HepG2 (cell line): ENCODE results near the gene BUB1. TPM values are rescaled to one million over a fixed set of nuclear protein-coding genes. Genes with fewer than 3 reads are reported as not detected.

Experiments used
- ATAC-seq: fragments of 200-7000 bp; cut with Tn5 transposase; 3 replicates; pipeline ENCODE4 v1.9.1; 2020; ENCODE audit warnings: mild to moderate bottlenecking, moderate library complexity
- BruUV-seq: library from RNA; stranded (reverse); fragments of 400-500 nt; replicated peaks from 2 replicates; lab custom pipeline; 2021; lab: Mats Ljungman, UMichigan
- CTCF ChIA-PET: fragments of 300-600 bp; formaldehyde crosslinking; extraction: SDS; loops from one replicate; lab custom pipeline; 2021; ENCODE audit warnings: low total read pairs, inconsistent platforms, low intra/inter-chr PET ratio; lab: Yijun Ruan, JAX
- POLR2A ChIA-PET: fragments of 350-600 bp; sonication (Branson Sonifier 250); formaldehyde crosslinking; loops from one replicate; lab custom pipeline; 2020; ENCODE audit warnings: antibody characterized with exemption, inconsistent platforms; lab: Yijun Ruan, JAX
- DNase-seq: peaks from one replicate; pipeline ENCODE4 v3.0.0-alpha.2; 2015; ENCODE audit warnings: low spot score
- FAIRE-seq: peaks from 3 replicates; lab custom pipeline; 2011; peaks lifted over from hg19 to GRCh38; lab: Jason Lieb, UNC
- H2AFZ ChIP-seq: one replicate; pipeline ENCODE4 v1.6.1; 2011; ENCODE audit warnings: low read length, inconsistent platforms
- H3K27ac ChIP-seq: fragments of 300-600 bp; 3 replicates; pipeline ENCODE4 v1.8.0; 2011; ENCODE audit warnings: mixed run types, mild to moderate bottlenecking, mixed read lengths, low read length, inconsistent platforms; ENCODE audit not compliant: insufficient read depth; ENCODE audit errors: extremely low read length
- H3K27me3 ChIP-seq, 2 experiments: fragments of 200-600 bp in 1 of 2; 2 replicates in 1 of 2; 3 replicates in 1 of 2; pipeline versions ENCODE4 v1.6.0 to v1.8.0; 2011; ENCODE audit warnings: low read length in 2 of 2, mild to moderate bottlenecking in 2 of 2, moderate library complexity in 2 of 2, inconsistent platforms in 1 of 2; ENCODE audit not compliant: insufficient read depth in 2 of 2, control insufficient read depth in 1 of 2
- H3K36me3 ChIP-seq, 2 experiments: fragments of 200-600 bp in 1 of 2; replicated peaks in 1 of 2; 2 replicates in 1 of 2; 3 replicates in 1 of 2; pipeline versions ENCODE4 v1.5.1 to v1.8.0; 2011; ENCODE audit warnings: low read length in 2 of 2, inconsistent platforms in 1 of 2; ENCODE audit not compliant: insufficient read depth in 2 of 2, control insufficient read depth in 1 of 2
- H3K4me1 ChIP-seq: 2 replicates; pipeline ENCODE4 v1.5.1; 2012; ENCODE audit warnings: low read length, inconsistent platforms; ENCODE audit not compliant: insufficient read depth
- H3K4me2 ChIP-seq: 2 replicates; pipeline ENCODE4 v1.6.0; 2011; ENCODE audit warnings: low read depth, low read length, inconsistent platforms
- H3K4me3 ChIP-seq, 3 experiments: fragments of 200-600 bp in 1 of 3; sonication (generic), shearing (Covaris generic) in 1 of 3; replicated peaks in 1 of 3; 2 replicates each; pipeline ENCODE4 v1.5.1; 2011 to 2016; ENCODE audit warnings: low read length in 3 of 3, inconsistent platforms in 2 of 3, low read depth in 2 of 3, mild to moderate bottlenecking in 2 of 3, control low read depth in 1 of 3, mixed read lengths in 1 of 3; ENCODE audit not compliant: insufficient read depth in 1 of 3
- H3K79me2 ChIP-seq: one replicate; pipeline ENCODE4 v1.6.1; 2011; ENCODE audit warnings: low read length, inconsistent platforms; ENCODE audit not compliant: insufficient read depth
- H3K9ac ChIP-seq: 2 replicates; pipeline ENCODE4 v1.6.0; 2011; ENCODE audit warnings: mild to moderate bottlenecking, low read depth, low read length, inconsistent platforms; ENCODE audit not compliant: insufficient read depth
- H3K9me3 ChIP-seq: 2 replicates; pipeline ENCODE4 v1.5.1; 2012; ENCODE audit warnings: mild to moderate bottlenecking, low read length
- H4K20me1 ChIP-seq: 2 replicates; pipeline ENCODE4 v1.6.0; 2011; ENCODE audit warnings: inconsistent platforms, mild to moderate bottlenecking, low read length, moderate library complexity; ENCODE audit not compliant: insufficient read depth
- HES4 ChIP-seq: sonication (generic); formaldehyde crosslinking; IDR thresholded peaks from 2 replicates; pipeline ENCODE4 v1.9.0; 2021; ENCODE audit warnings: mild to moderate bottlenecking, missing genetic modification reagents, borderline replicate concordance
- SRY ChIP-seq: sonication (generic); formaldehyde crosslinking; IDR thresholded peaks from 2 replicates; pipeline ENCODE4 v1.8.0; 2022; ENCODE audit warnings: mild to moderate bottlenecking, missing genetic modification reagents
- TRIM24 ChIP-seq: sonication (generic); formaldehyde crosslinking; IDR thresholded peaks from 2 replicates; pipeline ENCODE4 v1.8.0; 2022; ENCODE audit warnings: mild to moderate bottlenecking, missing genetic modification reagents
- YEATS2 ChIP-seq: sonication (generic); formaldehyde crosslinking; IDR thresholded peaks from 2 replicates; pipeline ENCODE4 v1.4.0; 2020; ENCODE audit warnings: missing genetic modification reagents, borderline replicate concordance
- ZNF333 ChIP-seq: sonication (generic); formaldehyde crosslinking; IDR thresholded peaks from 2 replicates; pipeline ENCODE4 v1.4.0; 2020; ENCODE audit warnings: mild to moderate bottlenecking, missing genetic modification reagents, borderline replicate concordance
- ZNF777 ChIP-seq: sonication (generic); formaldehyde crosslinking; IDR thresholded peaks from 2 replicates; pipeline ENCODE4 v1.4.0; 2020; ENCODE audit warnings: missing genetic modification reagents
- WGBS: methylation state at CpG from one replicate; pipeline ENCODE4 v1.1.6; 2017; ENCODE audit warnings: low lambda C conversion rate; 5-methylcytosine and 5-hydroxymethylcytosine counted together
- in situ Hi-C: cut with HindIII; loops from 2 replicates; pipeline ENCODE4 v1.10.0; 2017; ENCODE audit warnings: low pct_unique_long_range_greater_than_20kb; ENCODE audit not compliant: extremely low pct_ligation_motif_present
- intact Hi-C: fragments of 100-400 bp; cut with micrococcal nuclease; formaldehyde crosslinking; loops from one replicate; pipeline ENCODE4 v1.10.0; 2022; ENCODE audit not compliant: unreplicated experiment
- polyA plus RNA-seq, 8 experiments: library from polyadenylated mRNA; depleted of rRNA in 3 of 8; stranded (reverse) in 7 of 8; unstranded in 1 of 8; fragments of >200 nt; fragmentation: Illumina TruSeq in 4 of 8; extraction: Trizol in 4 of 8; gene quantifications; 2 replicates each; pipeline versions ENCODE4 v1.2.1 to v1.2.3, GENCODE V29; 2011 to 2016; ENCODE audit warnings: low read depth in 4 of 8, missing spikeins in 1 of 8, mixed read lengths in 1 of 8; ENCODE audit not compliant: insufficient read depth in 1 of 8
- total RNA-seq, 5 experiments: library from RNA; depleted of rRNA; stranded (reverse); fragments of >200 nt; fragmentation: Illumina TruSeq; extraction: Trizol; gene quantifications; 2 replicates each; pipeline ENCODE4 v1.2.3, GENCODE V29; 2016; ENCODE audit warnings: low read depth in 1 of 5
- TF ChIP-seq, protein P1 (sequence below), 2 experiments: sonication (generic) in 1 of 2; formaldehyde crosslinking in 1 of 2; IDR thresholded peaks; 2 replicates each; pipeline versions ENCODE4 v1.6.1 to v1.9.0; 2014 to 2022; ENCODE audit warnings: antibody characterized with exemption in 1 of 2, borderline replicate concordance in 1 of 2, inconsistent platforms in 1 of 2, low read depth in 1 of 2, missing genetic modification reagents in 1 of 2
- TF ChIP-seq, protein P2 (sequence below), 2 experiments: sonication (generic) in 1 of 2; formaldehyde crosslinking in 1 of 2; IDR thresholded peaks; 2 replicates each; pipeline versions ENCODE4 v1.4.0 to v1.6.1; 2018 to 2020; ENCODE audit warnings: missing genetic modification reagents in 2 of 2, borderline replicate concordance in 1 of 2, low read depth in 1 of 2, mild to moderate bottlenecking in 1 of 2, missing biosample characterization in 1 of 2
- TF ChIP-seq, protein P3 (sequence below): sonication (generic); formaldehyde crosslinking; conservative IDR thresholded peaks from 2 replicates; pipeline ENCODE4 v1.4.0; 2020; ENCODE audit warnings: missing genetic modification reagents

The BUB1 gene
- total and polyA plus RNA-seq, 2 of the 13 experiments (the other 11 are each of a cell fraction or from before 2014, with no cell fraction given): 27.8 to 52.6 TPM

DNA sequence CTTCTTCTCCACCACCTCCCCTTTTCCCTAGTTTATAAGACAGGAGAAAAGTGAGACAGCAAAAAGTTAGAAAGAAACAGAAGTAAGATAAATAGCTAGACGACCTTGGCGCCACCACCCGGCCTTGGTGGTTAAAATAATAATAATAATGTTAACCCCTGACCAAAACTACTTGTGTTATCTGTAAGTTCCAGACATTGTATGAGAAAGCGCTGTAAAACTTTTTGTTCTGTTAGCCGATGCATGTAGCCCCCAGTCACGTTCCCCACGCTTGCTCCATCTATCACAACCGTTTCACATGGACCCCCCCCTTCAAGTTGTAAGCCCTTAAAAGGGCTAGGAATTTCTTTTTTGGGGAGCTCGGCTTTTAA, 1.5 kb upstream of the BUB1 start (continued):
- TF ChIP-seq, protein P1, sequence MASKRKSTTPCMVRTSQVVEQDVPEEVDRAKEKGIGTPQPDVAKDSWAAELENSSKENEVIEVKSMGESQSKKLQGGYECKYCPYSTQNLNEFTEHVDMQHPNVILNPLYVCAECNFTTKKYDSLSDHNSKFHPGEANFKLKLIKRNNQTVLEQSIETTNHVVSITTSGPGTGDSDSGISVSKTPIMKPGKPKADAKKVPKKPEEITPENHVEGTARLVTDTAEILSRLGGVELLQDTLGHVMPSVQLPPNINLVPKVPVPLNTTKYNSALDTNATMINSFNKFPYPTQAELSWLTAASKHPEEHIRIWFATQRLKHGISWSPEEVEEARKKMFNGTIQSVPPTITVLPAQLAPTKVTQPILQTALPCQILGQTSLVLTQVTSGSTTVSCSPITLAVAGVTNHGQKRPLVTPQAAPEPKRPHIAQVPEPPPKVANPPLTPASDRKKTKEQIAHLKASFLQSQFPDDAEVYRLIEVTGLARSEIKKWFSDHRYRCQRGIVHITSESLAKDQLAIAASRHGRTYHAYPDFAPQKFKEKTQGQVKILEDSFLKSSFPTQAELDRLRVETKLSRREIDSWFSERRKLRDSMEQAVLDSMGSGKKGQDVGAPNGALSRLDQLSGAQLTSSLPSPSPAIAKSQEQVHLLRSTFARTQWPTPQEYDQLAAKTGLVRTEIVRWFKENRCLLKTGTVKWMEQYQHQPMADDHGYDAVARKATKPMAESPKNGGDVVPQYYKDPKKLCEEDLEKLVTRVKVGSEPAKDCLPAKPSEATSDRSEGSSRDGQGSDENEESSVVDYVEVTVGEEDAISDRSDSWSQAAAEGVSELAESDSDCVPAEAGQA (IDR thresholded peaks at IDR 0.05; ENCODE audit: low read depth): no peak
- TF ChIP-seq, protein P1 (CRISPR knock-in tag; IDR thresholded peaks at IDR 0.05; ENCODE audit: borderline replicate concordance): no peak

DNA sequence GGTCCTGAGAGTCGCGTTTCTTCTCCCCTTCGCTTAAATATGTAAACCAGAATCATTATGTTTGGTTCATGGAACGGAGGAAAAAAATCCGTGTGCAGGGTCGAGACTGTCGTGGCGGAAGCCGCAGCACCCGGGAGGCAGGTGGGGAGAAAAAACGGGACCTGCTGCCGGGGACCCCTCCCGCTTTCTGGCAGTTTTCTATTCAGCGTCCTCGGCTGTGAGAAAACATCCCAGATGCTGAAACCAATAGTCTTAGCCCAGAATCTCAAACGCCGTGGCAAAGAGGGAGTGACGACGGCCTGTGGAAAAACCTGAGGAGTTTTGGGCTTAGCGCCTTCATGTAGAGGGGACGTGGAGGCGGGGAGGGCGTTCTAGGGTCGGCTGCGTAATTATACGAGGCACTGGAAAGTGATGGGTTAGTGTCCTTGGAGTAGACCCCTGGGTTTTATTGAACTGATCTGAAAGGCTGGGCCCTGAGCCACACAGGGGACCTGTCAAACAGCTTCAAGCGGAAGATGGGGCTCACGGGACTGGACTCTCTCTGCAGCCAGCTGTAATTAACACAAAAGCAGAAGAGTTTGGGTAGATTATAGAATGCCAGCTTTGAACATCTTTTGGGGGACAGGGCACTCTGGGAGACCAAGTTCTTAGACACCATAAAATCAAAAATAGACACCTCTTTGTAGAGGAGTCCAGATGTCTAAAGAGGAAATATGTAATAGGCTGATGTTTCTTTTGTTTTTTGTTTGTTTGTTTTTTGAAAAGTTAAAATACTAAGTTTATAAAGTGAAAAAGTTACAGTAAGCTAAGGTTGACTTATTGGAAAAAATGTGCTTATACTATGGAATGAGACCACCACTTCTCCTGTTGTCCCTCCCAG, 834 bp upstream of the BUB1 start:
- no peaks in the 10 kb centered on the region for H3K9me3 ChIP-seq
- H3K27ac ChIP-seq: peak overlapping the region; percentile 69
- in situ Hi-C loops (no loop called here), intact Hi-C loops (no loop called here)
- no peak for DNase-seq
- H3K4me1 ChIP-seq: peaks cover 34% of the 10 kb centered on the region
- TSS peak; percentile 99 for BruUV-seq
- ATAC-seq: peak; percentile 37
- H3K27me3 ChIP-seq: peaks cover 0 to 21% of the 10 kb centered on the region in 2 experiments; a peak in 3 of 5 replicates
- POLR2A ChIA-PET: interaction anchor here (1.0 kb wide), 1 partner anchor 9 kb away, joined by 3 read pairs; no protein-coding TSS in a partner anchor
- CTCF ChIA-PET: interaction anchor here (0.8 kb wide), 1 partner anchor 96 kb away, joined by 3 read pairs; no protein-coding TSS in a partner anchor
- H3K36me3 ChIP-seq: peaks cover 0 to 10% of the 10 kb centered on the region in 2 experiments; a peak in 2 of 5 replicates
- H3K9ac ChIP-seq: peak overlapping the region; percentile 76
- H3K4me3 ChIP-seq: peak overlapping the region; percentile 70 to 96 (median 85)
- H3K4me2 ChIP-seq: peak overlapping the region; percentile 94
- peak overlapping the region; percentile 80 for H2AFZ ChIP-seq
- H3K79me2 ChIP-seq: peaks cover 34% of the 10 kb centered on the region
- no peak for FAIRE-seq
- H4K20me1 ChIP-seq: no peaks in the 10 kb centered on the region
- under 1% methylated on average over 28 of the region's 28 CpGs for WGBS
- TF ChIP-seq, protein P2, sequence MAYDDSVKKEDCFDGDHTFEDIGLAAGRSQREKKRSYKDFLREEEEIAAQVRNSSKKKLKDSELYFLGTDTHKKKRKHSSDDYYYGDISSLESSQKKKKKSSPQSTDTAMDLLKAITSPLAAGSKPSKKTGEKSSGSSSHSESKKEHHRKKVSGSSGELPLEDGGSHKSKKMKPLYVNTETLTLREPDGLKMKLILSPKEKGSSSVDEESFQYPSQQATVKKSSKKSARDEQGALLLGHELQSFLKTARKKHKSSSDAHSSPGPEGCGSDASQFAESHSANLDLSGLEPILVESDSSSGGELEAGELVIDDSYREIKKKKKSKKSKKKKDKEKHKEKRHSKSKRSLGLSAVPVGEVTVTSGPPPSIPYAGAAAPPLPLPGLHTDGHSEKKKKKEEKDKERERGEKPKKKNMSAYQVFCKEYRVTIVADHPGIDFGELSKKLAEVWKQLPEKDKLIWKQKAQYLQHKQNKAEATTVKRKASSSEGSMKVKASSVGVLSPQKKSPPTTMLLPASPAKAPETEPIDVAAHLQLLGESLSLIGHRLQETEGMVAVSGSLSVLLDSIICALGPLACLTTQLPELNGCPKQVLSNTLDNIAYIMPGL (CRISPR knock-in tag; IDR thresholded peaks at IDR 0.05; ENCODE audit: borderline replicate concordance in 1 of 2, low read depth in 1 of 2): 0 out of 4 replicates have a peak, but pooled peaks of 1 of the 2 experiments have one; percentile 3
- TF ChIP-seq TRIM24 (CRISPR knock-in tag) (no peak), SRY (CRISPR knock-in tag) (0 out of 2 replicates have a peak, but pooled peaks have one; percentile 12), ZNF777 (CRISPR knock-in tag) (0 out of 2 replicates have a peak, but pooled peaks have one; percentile 26), YEATS2 (CRISPR knock-in tag) (no peak), ZNF333 (CRISPR knock-in tag) (peak; percentile 55; the same call in 1 of the 2 replicates), HES4 (CRISPR knock-in tag) (0 out of 2 replicates have a peak, but pooled peaks have one; percentile 23)
- TF ChIP-seq, protein P3, sequence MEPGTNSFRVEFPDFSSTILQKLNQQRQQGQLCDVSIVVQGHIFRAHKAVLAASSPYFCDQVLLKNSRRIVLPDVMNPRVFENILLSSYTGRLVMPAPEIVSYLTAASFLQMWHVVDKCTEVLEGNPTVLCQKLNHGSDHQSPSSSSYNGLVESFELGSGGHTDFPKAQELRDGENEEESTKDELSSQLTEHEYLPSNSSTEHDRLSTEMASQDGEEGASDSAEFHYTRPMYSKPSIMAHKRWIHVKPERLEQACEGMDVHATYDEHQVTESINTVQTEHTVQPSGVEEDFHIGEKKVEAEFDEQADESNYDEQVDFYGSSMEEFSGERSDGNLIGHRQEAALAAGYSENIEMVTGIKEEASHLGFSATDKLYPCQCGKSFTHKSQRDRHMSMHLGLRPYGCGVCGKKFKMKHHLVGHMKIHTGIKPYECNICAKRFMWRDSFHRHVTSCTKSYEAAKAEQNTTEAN (CRISPR knock-in tag): 0 out of 2 replicates have a peak, but pooled peaks have one; percentile 7
